B cell (primary cell): ENCODE data around the gene ZNF764.
"Not testable (repeated sequence)": the region's sequence is repeated elsewhere in the genome, so short reads cannot be mapped to it uniquely, and the experiment has no call there.

ENCODE experiments used
- EZH2 ChIP-seq: IDR thresholded peaks from 2 replicates; pipeline ENCODE4 v1.6.1; 2012; ENCODE audit warnings: borderline replicate concordance, low read depth, mild to moderate bottlenecking, moderate library complexity, low read length; ENCODE audit not compliant: insufficient read depth, poor library complexity, severe bottlenecking
- TF ChIP-seq, protein P1 (sequence below): fragments of 200-600 bp; IDR thresholded peaks from one replicate; pipeline ENCODE4 v1.8.0; 2022; ENCODE audit warnings: antibody characterized with exemption, mild to moderate bottlenecking

DNA sequence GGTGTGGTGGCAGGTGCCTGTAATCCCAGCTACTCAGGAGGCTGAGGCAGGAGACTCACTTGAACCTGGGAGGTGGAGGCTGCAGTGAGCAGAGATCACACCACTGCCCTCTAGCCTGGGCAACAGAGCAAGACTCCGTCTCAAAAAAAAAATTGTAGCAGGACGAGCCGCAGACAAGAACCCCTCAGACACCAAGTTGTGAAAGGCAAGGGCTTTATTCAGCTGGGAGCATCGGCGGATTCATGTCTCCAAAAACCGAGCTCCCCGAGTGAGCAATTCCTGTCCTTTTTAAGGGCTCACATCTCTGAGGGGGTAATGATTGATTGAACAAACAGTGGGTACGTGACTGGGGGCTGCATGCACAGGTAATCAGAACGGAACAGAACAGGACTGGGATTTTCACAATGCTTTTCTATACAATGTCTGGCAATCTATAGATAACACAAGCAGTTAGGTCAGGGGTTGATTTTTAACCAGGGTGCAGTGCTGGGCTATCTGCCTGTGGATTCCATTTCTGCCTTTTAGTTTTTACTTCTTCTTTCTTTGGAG, 17.2 kb downstream of the ZNF764 start:
- TF ChIP-seq, protein P1, sequence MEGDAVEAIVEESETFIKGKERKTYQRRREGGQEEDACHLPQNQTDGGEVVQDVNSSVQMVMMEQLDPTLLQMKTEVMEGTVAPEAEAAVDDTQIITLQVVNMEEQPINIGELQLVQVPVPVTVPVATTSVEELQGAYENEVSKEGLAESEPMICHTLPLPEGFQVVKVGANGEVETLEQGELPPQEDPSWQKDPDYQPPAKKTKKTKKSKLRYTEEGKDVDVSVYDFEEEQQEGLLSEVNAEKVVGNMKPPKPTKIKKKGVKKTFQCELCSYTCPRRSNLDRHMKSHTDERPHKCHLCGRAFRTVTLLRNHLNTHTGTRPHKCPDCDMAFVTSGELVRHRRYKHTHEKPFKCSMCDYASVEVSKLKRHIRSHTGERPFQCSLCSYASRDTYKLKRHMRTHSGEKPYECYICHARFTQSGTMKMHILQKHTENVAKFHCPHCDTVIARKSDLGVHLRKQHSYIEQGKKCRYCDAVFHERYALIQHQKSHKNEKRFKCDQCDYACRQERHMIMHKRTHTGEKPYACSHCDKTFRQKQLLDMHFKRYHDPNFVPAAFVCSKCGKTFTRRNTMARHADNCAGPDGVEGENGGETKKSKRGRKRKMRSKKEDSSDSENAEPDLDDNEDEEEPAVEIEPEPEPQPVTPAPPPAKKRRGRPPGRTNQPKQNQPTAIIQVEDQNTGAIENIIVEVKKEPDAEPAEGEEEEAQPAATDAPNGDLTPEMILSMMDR = not testable (repeated sequence)
- TF ChIP-seq EZH2 = not testable (repeated sequence)
